HG02938 (cell line): Measurements from ENCODE around the gene ZNF217.
"Not testable (repeated sequence)": the region's sequence is repeated elsewhere in the genome, so short reads cannot be mapped to it uniquely, and the experiment has no call there.

Experiments used
- ATAC-seq: cut with Tn5 transposase; IDR thresholded peaks from one replicate; pipeline ENCODE4 v1.9.1; 2021; ENCODE audit warnings: mild to moderate bottlenecking, moderate library complexity; ENCODE audit not compliant: unreplicated experiment

Gene ZNF217

DNA sequence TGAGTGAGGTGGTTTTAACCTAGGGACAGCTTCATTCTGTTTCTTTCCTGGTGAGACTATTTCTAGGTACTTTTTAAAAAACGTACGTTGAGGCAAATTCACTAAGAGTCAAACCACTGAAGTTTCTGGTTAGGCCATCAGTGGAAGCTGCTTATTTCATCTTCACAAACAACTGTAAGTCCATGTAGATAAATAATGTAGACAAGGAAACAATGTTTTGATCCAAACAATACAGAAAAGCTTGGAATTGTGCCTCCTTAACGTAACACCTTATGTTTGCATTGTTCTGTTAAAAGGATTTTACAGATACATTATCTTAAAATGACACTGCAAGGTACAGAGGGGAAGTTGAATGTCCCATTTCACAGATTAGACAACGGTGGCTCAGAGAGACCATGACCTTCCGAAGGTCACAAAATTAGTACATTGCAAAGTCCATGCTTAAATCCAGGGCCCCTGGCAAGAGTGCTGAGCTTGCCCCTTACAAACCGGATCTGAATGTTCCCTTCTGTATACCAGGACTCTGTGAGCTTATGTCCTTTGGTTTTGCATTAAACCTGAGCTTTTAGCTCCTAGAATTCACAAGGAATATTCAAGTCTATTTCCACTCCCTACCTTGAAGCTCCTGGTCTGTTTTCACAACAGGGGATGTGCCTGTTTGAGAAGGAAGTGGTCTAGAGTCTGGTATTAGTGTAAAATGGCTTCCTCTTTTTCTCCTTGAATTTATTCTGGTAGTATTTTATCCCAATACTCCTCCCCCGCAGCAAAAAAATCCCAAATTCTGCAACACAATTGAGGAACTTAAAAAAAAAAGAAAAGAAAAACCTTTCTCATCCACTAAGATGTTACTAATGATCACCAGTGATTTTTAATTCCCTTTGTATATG is 28.9 kb upstream of the ZNF217 start:
- no peak for ATAC-seq

DNA sequence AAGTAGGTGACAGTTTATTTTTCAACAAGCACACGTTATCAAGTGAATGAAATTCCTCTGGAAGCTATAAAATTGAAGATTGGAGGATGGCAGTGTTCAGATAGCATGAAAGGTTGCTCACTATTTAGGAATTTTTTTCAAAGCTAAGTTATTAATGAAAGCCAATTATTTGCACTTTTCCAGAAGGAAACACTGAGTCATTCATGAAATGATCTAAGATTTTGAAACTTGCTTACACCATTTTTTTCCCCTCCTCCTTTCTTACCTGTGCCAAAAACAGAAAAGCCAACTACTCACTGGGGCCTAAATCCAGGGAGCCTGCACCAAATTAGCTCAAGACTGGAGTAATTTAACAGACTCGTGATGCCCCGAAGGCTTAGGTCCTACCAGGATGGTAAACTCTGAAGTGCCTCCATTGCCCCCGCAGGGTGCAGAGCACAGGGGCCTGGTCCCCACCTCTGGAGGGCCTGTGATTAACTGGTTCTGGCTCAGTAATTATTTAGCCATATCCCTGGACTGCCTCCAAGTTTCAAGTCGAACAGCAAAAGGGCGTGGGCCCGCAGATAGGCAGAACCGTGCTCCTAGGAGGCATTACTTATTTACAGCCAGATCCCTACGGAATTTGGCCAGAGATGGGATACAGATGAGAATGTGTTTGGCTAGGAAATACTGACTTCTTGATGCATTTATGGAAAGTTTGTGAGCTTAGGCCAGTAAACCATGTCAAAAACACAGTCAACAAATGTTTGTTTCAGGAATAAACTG is 28.0 kb upstream of the ZNF217 start:
- ATAC-seq = no peak

GRCh38 chr20:53618490-53619000 is 24.9 kb upstream of the ZNF217 start:
- ATAC-seq = not testable (repeated sequence)

DNA sequence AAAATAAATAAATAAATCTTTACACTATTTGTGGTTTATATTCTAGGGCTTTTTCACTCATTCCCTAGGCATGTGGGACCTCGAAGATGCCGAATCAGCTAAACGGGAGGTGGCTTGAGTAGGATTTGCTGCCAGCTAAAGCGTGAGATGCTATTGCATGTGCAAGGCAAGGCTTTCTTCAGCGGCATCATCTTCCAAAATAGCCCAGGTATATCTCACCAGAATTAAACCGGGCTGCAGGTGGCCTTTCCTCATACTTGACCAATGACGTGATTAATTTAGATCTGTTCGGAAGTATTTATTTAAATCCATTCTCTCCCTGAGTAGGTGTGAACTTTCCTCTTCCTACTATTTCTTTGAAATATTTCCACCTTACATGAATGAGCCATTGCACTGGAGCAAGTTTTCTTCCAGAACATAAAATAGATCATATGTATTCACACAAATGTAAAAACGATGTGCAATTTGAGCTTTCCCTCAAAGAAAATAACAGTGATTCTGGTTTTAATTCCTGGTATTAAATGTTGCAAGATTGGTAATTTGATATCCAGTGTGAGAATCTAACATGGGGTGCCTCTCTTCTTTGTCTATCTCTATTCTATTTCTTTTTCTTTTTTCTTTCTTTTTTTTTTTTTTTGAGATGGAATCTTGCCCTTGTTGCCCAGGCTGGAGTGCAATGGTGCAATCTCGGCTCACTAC is 24.3 kb upstream of the ZNF217 start:
- ATAC-seq = no peak

- not testable (repeated sequence) for ATAC-seq
These were observed 22.9 kb upstream of the ZNF217 start for GRCh38 chr20:53616489-53616888.

DNA sequence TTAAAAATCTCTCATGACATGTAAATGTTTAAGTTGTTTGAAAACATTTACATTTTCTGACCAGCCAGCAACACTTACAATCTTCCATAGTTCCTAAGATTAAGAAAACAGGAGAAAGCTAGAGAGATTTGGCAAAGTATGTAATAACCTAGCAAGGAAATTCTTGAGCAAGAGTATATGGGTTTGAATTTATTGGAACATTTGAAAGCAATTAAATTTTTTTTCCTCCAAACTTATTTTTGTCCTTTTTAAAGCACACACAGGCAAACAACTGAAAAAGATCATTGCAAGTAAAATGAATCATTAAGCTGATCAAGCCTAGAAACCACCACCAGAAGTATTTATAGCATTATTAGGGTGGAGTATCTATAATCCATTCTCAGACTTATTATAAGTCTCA is 20.1 kb upstream of the ZNF217 start:
- ATAC-seq = no peak

GRCh38 chr20:53612289-53612688 is 18.6 kb upstream of the ZNF217 start:
- not testable (repeated sequence) for ATAC-seq

- ATAC-seq = no peak
These were observed 17.8 kb upstream of the ZNF217 start for GRCh38 chr20:53611449-53611894.

GRCh38 chr20:53609491-53610445 is 16.1 kb upstream of the ZNF217 start:
- ATAC-seq = no peak

DNA sequence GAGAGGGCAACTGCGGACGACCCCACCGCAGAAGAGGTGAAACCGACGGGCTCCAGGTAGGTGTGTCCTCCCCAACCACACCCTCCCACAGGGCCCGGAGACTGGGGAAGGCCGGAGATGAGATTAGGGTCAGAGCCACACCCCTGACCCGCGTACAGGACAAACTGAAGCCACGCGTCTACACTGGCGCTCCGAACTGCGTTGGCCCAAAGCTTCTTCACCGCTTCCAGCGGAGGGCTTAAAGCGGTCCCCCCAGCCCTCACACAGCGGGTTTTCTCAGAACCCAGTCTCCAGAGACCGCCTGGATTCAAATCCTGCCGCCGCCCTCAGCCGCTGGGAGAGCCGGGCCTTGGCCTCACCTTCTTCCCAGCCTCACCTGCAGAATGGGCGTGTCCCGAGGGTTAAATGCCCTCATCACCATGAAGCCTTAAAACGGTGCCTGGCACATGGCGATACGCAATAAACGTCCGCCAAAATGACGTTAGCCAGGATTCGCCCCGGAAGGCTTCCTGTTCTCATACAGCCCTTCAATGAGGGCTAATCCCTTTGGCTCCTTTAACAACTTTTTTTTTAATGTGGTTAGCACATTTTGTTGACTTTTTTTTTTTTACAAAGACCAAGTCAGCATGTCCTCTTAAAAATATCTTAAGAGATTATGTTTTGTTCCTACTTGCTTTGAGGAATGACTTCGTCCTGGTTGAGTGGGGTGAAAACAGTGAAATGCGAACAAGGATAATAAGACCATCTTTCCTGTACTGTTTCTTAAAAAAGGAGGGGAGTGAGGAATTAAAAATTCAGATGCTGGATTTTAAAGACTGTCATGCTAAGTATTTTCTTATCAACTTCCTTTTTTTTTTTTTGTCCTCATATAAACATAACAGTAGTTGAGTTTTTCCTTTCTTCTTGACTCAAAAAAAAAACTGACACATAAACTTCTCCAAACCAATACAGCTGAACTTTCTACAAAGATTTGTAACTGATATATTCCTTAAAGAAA is 15.1 kb upstream of the ZNF217 start:
- ATAC-seq = no peak

DNA sequence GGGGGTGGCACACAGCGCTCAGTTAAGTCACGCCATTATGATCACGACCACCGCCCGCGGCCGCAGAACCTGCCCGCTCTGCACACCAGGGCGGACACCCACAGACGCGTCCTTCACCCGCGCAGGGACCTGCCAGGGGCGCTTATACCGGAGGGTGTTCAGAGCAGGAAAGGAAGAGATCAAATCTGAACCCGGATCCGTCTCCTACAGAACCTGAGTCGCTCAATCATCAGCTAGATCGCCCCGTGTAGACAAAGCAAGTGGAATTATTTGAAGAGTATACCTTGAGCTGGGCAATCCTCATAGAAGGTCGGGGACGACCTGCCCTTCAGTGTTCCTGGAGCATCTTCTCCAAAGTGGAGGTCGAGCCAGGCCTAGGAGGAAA is 14.4 kb upstream of the ZNF217 start:
- no peak for ATAC-seq

DNA sequence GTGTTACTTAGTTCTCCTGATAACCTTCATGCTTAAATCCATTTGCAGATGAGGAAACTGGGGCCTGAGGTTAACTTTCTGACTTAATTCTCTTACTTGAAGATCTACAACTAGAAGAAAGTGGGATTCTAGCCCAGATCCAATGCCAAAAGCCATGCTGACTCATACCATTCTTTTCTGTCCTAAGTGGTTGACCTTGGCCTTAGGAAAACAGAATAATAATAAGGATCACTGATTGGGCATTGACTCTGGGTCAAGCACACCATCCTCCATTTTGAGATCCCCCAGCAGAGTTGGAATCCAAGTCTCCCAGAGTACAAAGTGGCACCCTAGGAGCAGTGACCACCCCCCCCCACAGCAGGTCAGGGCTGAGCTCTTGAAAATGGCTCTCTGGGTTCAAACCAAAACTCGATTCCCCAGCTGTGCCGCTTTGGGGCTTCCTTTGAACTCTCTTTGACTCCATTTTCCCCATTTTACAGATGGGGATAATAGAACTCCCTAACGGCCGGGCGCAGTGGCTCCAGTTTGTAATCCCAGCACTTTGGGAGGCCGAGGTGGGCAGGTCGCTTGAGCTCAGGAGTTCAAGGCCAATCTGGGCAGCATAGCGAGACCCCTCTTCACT is 12.8 kb upstream of the ZNF217 start:
- no peak for ATAC-seq

DNA sequence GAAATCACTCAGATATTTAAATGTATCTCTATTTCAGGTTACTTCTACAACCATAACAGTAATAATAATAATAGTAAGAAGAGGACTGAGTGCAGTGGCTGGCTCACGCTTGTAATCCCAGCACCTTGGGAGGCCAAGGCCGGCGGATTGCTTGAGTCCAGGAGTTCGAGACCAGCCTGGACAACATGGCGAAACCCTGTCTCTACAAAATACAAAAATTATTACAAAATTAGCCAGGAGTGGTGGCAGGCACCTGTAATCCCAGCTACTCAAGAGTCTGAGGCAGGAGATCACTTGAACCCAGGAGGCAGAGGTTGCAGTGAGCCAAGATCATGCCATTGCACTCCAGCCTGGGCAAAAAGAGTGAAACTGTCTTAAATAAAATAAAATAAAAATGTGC is 11.8 kb upstream of the ZNF217 start:
- ATAC-seq = not testable (repeated sequence)

GRCh38 chr20:53604846-53605245 is 11.2 kb upstream of the ZNF217 start:
- not testable (repeated sequence) for ATAC-seq

DNA sequence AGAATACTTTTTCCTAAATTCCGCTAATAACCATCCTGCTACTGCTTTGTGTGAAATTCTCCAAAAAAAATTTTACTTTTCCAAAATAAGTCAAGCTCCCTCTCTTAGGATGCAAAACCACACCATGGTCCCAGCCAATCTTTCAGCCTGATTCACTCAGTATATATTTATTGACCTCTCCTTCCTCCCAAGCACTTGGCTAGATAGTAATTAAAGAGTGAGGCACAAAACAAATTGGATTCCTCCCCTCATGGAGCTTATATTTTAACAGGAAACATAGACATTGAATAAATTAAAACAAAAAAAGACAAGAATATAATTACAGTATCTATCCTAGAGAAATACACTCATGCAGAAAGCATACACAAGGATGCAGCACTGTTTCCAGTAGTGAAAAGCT is 9.0 kb upstream of the ZNF217 start:
- no peak for ATAC-seq

DNA sequence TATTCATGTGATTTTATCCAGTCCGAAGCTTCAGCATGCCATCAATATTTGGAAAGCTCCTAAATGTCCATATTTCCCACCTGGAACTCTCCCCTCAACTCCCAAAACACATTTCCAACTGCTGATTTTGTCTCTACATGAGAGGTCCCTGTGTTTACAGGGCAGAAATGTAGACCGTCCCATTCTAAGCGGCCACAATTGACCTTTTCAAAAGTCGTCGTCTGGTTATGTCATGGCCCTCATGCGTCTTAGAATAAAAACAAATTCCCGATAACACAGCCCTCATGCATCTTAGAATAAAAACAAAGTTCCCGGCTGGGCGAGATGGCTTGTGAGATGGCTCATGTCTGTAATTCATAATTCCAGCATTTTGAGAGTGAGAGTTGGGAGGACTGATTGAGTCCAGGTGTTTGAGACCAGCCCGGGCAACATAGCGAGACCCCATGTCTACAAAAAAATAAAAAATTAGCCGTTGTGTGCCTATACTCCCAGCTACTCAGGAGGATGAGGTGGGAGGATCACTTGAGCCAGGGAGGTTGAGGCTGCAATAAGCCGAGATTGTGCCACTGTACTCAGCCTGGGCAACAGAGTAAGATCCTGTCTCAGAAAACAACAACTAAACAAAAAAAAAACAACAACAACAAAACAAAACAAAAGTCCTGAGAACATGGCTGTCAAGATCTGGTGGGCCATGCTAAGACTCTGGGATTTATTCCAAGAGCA is 6.4 kb upstream of the ZNF217 start:
- ATAC-seq = no peak

DNA sequence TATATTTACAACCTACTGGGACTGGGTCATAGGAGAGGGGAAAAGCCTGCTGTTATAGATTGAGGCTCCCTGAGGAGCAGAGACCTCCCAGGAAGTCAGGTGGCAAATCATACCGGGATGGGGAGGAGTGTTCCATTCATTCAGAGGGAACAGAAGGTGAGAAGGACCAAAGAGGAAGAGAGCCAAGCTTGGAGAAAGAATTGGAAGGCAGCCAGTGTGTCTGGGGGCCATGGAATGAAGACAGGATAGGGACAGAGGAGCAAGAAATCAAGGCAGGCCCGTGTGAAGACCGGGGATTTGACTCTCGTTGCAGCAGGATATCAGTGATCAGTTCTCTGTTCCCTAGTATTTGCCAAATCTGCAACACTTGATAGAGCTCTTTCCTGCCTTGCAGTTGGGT is 5.7 kb upstream of the ZNF217 start:
- no peak for ATAC-seq

- ATAC-seq = no peak
These were observed 5.4 kb upstream of the ZNF217 start for GRCh38 chr20:53599044-53599362.
